HEK293 (cell line): ENCODE measurements around the gene LIMK2.

Experiments
- CTCF ChIP-seq: fragments of 450-650 bp; formaldehyde crosslinking; IDR thresholded peaks from 2 replicates; pipeline ENCODE4 v1.5.1; 2016; ENCODE audit warnings: missing biosample characterization, missing genetic modification characterization
- KLF1 ChIP-seq: fragments of 450-650 bp; formaldehyde crosslinking; IDR thresholded peaks from 2 replicates; pipeline ENCODE4 v1.5.1; 2016; ENCODE audit warnings: missing biosample characterization, missing genetic modification characterization
- PATZ1 ChIP-seq: fragments of 450-650 bp; formaldehyde crosslinking; IDR thresholded peaks from 2 replicates; pipeline ENCODE4 v1.5.1; 2016; ENCODE audit warnings: missing biosample characterization, missing genetic modification characterization
- ZBTB7A ChIP-seq: fragments of 450-650 bp; formaldehyde crosslinking; IDR thresholded peaks from 2 replicates; pipeline ENCODE4 v1.5.1; 2016; ENCODE audit warnings: low read depth, missing biosample characterization, missing genetic modification characterization
- ZBTB8A ChIP-seq: fragments of 450-650 bp; formaldehyde crosslinking; IDR thresholded peaks from 2 replicates; pipeline ENCODE4 v1.5.1; 2016; ENCODE audit warnings: missing biosample characterization, missing genetic modification characterization
- ZFP41 ChIP-seq: fragments of 450-650 bp; formaldehyde crosslinking; IDR thresholded peaks from 2 replicates; pipeline ENCODE4 v1.5.1; 2016; ENCODE audit warnings: missing biosample characterization, missing genetic modification characterization, borderline replicate concordance
- ZNF18 ChIP-seq: fragments of 450-650 bp; formaldehyde crosslinking; IDR thresholded peaks from 2 replicates; pipeline ENCODE4 v1.5.1; 2016; ENCODE audit warnings: missing biosample characterization, missing genetic modification characterization
- ZNF223 ChIP-seq: fragments of 450-650 bp; formaldehyde crosslinking; IDR thresholded peaks from 2 replicates; pipeline ENCODE4 v1.5.1; 2016; ENCODE audit warnings: missing biosample characterization, missing genetic modification characterization
- ZNF561 ChIP-seq: fragments of 450-650 bp; IDR thresholded peaks from 2 replicates; pipeline ENCODE4 v1.5.1; 2018; ENCODE audit warnings: missing biosample characterization, missing genetic modification characterization, borderline replicate concordance
- ZNF701 ChIP-seq: fragments of 450-650 bp; formaldehyde crosslinking; IDR thresholded peaks from 2 replicates; pipeline ENCODE4 v1.5.1; 2016; ENCODE audit warnings: missing biosample characterization, missing genetic modification characterization

- TF ChIP-seq ZNF561 (tag by site-specific recombination) (peak; percentile 80; the same call in 1 of the 2 replicates), ZBTB7A (tag by site-specific recombination) (no peak), CTCF (tag by site-specific recombination) (peak; percentile 75), PATZ1 (tag by site-specific recombination) (peak; percentile 69), KLF1 (no peak), ZNF701 (no peak), ZNF18 (no peak), ZFP41 (tag by site-specific recombination) (no peak), ZBTB8A (tag by site-specific recombination) (no peak), ZNF223 (no peak)
Observed at GRCh38 chr22:31292236-31292989, 80.3 kb downstream of the LIMK2 start, which contains the start of gene PIK3IP1.
